GM12892 (cell line): ENCODE results near the gene PNP.

Source experiments
- POLR2A ChIP-seq: IDR thresholded peaks from 2 replicates; pipeline ENCODE4 v1.6.1; 2011; ENCODE audit warnings: low read depth, low read length, control low read depth
- POLR2AphosphoS5 ChIP-seq: IDR thresholded peaks from 2 replicates; pipeline ENCODE4 v1.6.1; 2011; ENCODE audit warnings: low read depth, low read length, control low read depth
- TAF1 ChIP-seq: IDR thresholded peaks from 2 replicates; pipeline ENCODE4 v1.6.1; 2011; ENCODE audit warnings: low read depth, mild to moderate bottlenecking, control low read depth, low read length, borderline replicate concordance

- TF ChIP-seq POLR2A (no peak), POLR2AphosphoS5 (no peak), TAF1 (no peak)
Observed at GRCh38 chr14:20508367-20508766, 39.2 kb downstream of the PNP start.
